Progenitor cell of endocrine pancreas (in vitro differentiated cells): Measurements from ENCODE around the gene IRF5. TPM values are rescaled to one million over a fixed set of nuclear protein-coding genes. Genes with fewer than 3 reads are reported as not detected.
A peak's percentile ranks its signal among the peaks of the same experiment; 100 is the strongest.

Experiments
- DNase-seq: peaks from one replicate; pipeline ENCODE4 v3.0.0; 2021; ENCODE audit warnings: low spot score; ENCODE audit not compliant: unreplicated experiment
- H3K27ac Mint-ChIP-seq: 2 replicates; pipeline ENCODE4 v1.8.0; 2021; ENCODE audit warnings: mild to moderate bottlenecking, moderate library complexity, mixed read lengths
- H3K27me3 Mint-ChIP-seq: 2 replicates; pipeline ENCODE4 v1.8.0; 2021; ENCODE audit warnings: mixed read lengths
- H3K36me3 Mint-ChIP-seq: 2 replicates; pipeline ENCODE4 v1.8.0; 2022; ENCODE audit warnings: mixed read lengths; ENCODE audit not compliant: insufficient read depth
- H3K4me1 Mint-ChIP-seq: 2 replicates; pipeline ENCODE4 v1.8.0; 2021; ENCODE audit warnings: low read depth, mixed read lengths
- H3K4me3 Mint-ChIP-seq: 2 replicates; pipeline ENCODE4 v1.8.0; 2021; ENCODE audit warnings: low read depth, mild to moderate bottlenecking, moderate library complexity, mixed read lengths
- H3K9me3 Mint-ChIP-seq: 2 replicates; pipeline ENCODE4 v1.8.0; 2021; ENCODE audit warnings: low read depth, mixed read lengths
- total RNA-seq: library from RNA; stranded (reverse); gene quantifications from 2 replicates; pipeline ENCODE4 v1.2.1, GENCODE V29; 2021
- TF ChIP-seq, protein P1 (sequence below): fragments of 200-600 bp; sonication (generic); IDR thresholded peaks from one replicate; pipeline ENCODE4 v1.5.0; 2021; ENCODE audit warnings: antibody characterized with exemption, mild to moderate bottlenecking; ENCODE audit not compliant: unreplicated experiment

IRF5 gene
- total RNA-seq, 1 donor from 2014 or later = 0.69 TPM

GRCh38 chr7:128954830-128955802, 17.4 kb downstream of the IRF5 start:
- TF ChIP-seq, protein P1, sequence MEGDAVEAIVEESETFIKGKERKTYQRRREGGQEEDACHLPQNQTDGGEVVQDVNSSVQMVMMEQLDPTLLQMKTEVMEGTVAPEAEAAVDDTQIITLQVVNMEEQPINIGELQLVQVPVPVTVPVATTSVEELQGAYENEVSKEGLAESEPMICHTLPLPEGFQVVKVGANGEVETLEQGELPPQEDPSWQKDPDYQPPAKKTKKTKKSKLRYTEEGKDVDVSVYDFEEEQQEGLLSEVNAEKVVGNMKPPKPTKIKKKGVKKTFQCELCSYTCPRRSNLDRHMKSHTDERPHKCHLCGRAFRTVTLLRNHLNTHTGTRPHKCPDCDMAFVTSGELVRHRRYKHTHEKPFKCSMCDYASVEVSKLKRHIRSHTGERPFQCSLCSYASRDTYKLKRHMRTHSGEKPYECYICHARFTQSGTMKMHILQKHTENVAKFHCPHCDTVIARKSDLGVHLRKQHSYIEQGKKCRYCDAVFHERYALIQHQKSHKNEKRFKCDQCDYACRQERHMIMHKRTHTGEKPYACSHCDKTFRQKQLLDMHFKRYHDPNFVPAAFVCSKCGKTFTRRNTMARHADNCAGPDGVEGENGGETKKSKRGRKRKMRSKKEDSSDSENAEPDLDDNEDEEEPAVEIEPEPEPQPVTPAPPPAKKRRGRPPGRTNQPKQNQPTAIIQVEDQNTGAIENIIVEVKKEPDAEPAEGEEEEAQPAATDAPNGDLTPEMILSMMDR = peak; percentile 15
- DNase-seq = no peak
- Mint-ChIP-seq H3K9me3 (no peaks in the 10 kb centered on the region), H3K36me3 (peaks cover 21% of the 10 kb centered on the region), H3K4me1 (peaks cover 28% of the 10 kb centered on the region), H3K27ac (peak overlapping the region; percentile 72), H3K27me3 (no peaks in the 10 kb centered on the region), H3K4me3 (no peak overlapping the region)

DNA sequence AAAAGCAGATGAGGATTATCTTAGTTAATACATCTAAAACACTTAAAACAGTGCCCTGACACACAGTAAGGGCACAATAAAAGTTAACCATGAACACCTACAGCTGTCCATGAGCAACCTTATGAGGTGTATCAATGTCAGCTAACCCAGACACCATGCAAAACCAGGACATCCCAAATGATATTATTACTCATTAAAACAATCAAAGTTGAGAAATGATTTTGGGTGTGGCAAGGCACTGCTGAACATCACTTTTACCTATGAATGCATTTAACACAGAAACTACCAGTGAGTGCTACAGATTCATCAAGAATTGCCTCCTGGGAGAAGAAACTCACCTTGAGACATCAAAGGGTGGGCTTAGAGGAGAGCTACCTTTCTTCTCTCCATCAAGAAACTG, 18.3 kb downstream of the IRF5 start:
- Mint-ChIP-seq H3K4me1 (peaks cover 28% of the 10 kb centered on the region), H3K27me3 (no peaks in the 10 kb centered on the region), H3K4me3 (no peak overlapping the region), H3K9me3 (no peaks in the 10 kb centered on the region), H3K27ac (no peak overlapping the region), H3K36me3 (peaks cover 21% of the 10 kb centered on the region)
- DNase-seq = no peak
- TF ChIP-seq, protein P1 = no peak

GRCh38 chr7:128959296-128959695, 21.6 kb downstream of the IRF5 start:
- Mint-ChIP-seq H3K9me3 (no peaks in the 10 kb centered on the region), H3K4me3 (no peak overlapping the region), H3K27me3 (no peaks in the 10 kb centered on the region), H3K4me1 (peaks cover 23% of the 10 kb centered on the region), H3K27ac (no peak overlapping the region), H3K36me3 (peaks cover 30% of the 10 kb centered on the region)
- no peak for DNase-seq
- TF ChIP-seq, protein P1 = no peak

DNA sequence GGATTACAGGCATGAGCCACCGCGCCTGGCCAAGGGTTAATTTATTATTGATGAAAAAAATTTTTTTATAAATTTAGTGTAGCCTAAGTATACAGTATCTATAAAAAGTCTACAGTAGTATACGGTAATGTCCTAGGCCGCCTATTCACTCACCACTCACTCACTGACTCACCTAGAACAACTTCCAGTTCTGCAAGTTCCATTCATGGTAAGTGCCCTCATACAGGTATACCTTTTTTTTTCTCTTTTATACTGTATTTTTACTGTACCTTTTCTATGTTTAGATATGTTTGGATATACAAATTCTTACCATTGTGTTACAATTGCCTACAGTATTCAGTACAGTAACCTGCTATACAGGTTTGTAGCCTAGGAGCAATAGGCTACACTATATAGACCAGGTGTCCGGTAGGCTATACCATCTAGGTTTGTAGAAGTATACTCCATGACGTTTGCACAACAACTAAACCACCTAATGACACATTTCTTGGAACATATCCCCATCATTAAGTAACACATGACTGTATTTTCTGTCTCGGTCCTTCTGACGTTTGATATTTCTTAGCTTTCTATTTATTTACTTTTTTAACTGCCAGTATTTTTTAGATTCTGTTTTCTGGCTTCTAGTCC, 23.4 kb downstream of the IRF5 start:
- H3K4me1 Mint-ChIP-seq = peaks cover 13% of the 10 kb centered on the region
- no peak overlapping the region for H3K27ac Mint-ChIP-seq

GRCh38 chr7:128962899-128963298, 25.2 kb downstream of the IRF5 start:
- DNase-seq = no peak
- Mint-ChIP-seq H3K36me3 (peaks cover 38% of the 10 kb centered on the region), H3K4me3 (no peak overlapping the region), H3K27ac (no peak overlapping the region), H3K4me1 (peaks cover 1% of the 10 kb centered on the region), H3K27me3 (no peaks in the 10 kb centered on the region), H3K9me3 (peaks cover 6% of the 10 kb centered on the region)
- TF ChIP-seq, protein P1 = no peak

More for the DNA sequence above, 23.4 kb downstream of the IRF5 start:
- TF ChIP-seq, protein P1 = no peak
- DNase-seq = no peak
- H3K4me3 Mint-ChIP-seq = no peak overlapping the region
- H3K9me3 Mint-ChIP-seq = peaks cover 6% of the 10 kb centered on the region
- peaks cover 40% of the 10 kb centered on the region for H3K36me3 Mint-ChIP-seq
- no peaks in the 10 kb centered on the region for H3K27me3 Mint-ChIP-seq
